ENCODE data around the gene CHST13.

DNA sequence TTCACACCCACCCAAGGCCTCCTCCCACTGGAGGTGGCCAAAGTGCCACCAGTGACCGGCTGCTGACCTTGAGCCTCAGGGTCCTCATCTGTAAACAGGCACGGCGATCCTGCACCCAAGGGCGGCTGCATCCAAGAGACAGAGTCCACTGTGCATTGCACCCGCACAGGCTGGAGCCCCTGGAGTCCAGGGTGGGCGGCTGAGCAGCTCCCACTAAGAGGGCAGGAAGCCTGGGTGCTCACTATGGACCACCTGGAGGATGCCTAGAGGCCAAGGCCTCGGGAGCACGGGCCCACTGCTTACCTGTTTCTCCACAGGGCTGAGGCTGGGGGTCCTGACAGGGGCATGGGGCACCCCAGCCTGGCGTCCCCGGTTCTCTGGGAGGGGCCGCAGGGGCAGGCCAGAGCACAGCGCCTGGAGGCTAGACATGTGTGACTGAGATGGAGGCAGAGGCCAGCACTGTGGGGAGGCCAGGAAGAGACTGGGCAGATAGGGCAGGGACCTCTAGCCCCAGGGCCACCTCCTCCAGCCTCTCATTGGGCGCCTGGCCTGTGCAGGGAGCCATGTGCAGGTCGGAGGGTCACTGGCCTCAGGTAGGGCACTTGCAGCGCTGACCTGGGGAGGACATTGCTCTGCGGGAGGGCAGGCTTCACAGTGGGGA is 6.5 kb upstream of the CHST13 start, which contains the start of gene UROC1:
- TF ChIP-seq, protein P1, sequence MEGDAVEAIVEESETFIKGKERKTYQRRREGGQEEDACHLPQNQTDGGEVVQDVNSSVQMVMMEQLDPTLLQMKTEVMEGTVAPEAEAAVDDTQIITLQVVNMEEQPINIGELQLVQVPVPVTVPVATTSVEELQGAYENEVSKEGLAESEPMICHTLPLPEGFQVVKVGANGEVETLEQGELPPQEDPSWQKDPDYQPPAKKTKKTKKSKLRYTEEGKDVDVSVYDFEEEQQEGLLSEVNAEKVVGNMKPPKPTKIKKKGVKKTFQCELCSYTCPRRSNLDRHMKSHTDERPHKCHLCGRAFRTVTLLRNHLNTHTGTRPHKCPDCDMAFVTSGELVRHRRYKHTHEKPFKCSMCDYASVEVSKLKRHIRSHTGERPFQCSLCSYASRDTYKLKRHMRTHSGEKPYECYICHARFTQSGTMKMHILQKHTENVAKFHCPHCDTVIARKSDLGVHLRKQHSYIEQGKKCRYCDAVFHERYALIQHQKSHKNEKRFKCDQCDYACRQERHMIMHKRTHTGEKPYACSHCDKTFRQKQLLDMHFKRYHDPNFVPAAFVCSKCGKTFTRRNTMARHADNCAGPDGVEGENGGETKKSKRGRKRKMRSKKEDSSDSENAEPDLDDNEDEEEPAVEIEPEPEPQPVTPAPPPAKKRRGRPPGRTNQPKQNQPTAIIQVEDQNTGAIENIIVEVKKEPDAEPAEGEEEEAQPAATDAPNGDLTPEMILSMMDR (IDR thresholded peaks at IDR 0.05) = no peak
- no peak for TF ChIP-seq POLR2A (IDR thresholded peaks at IDR 0.05)

All from adrenal gland (tissue), 5 donors.